Heart right ventricle (tissue), 16 donors: ENCODE measurements around the gene DTNB. TPM values are rescaled to one million over a fixed set of nuclear protein-coding genes. Genes with fewer than 3 reads are reported as not detected.

Source experiments
- ATAC-seq, 8 donors: fragments of 200-7000 bp; cut with Tn5 transposase; one replicate each; pipeline ENCODE4 v1.9.1; 2020; ENCODE audit warnings: mild to moderate bottlenecking in 8 of 8, moderate library complexity in 8 of 8, moderate number of reproducible peaks in 1 of 8
- DNase-seq, 2 donors: peaks; one replicate each; pipeline ENCODE4 v3.0.0-alpha.2; 2020
- H3K27ac ChIP-seq, 10 donors: fragments of 200-600 bp; sonication (generic) in 2 of 10; one replicate each; pipeline versions ENCODE4 v1.5.0 to v1.8.0; 2020 to 2022; ENCODE audit warnings: mild to moderate bottlenecking in 3 of 10
- H3K27me3 ChIP-seq, 7 donors: fragments of 200-600 bp; one replicate each; pipeline ENCODE4 v1.8.0; 2021 to 2022; ENCODE audit warnings: mild to moderate bottlenecking in 2 of 7
- H3K36me3 ChIP-seq, 9 donors: fragments of 200-600 bp; sonication (generic) in 1 of 9; one replicate each; pipeline versions ENCODE4 v1.5.0 to v1.8.0; 2020 to 2022; ENCODE audit warnings: mild to moderate bottlenecking in 2 of 9
- H3K4me1 ChIP-seq, 9 donors: fragments of 200-600 bp; sonication (generic) in 1 of 9; one replicate each; pipeline versions ENCODE4 v1.5.0 to v1.8.0; 2020 to 2022; ENCODE audit warnings: mild to moderate bottlenecking in 4 of 9
- H3K4me3 ChIP-seq, 10 donors: fragments of 200-600 bp; sonication (generic) in 2 of 10; one replicate each; pipeline versions ENCODE4 v1.5.0 to v1.8.0; 2020 to 2022; ENCODE audit warnings: mild to moderate bottlenecking in 7 of 10, moderate library complexity in 2 of 10
- H3K9me3 ChIP-seq, 11 donors: fragments of 200-600 bp in 10 of 11; sonication (generic) in 2 of 11; one replicate each; pipeline versions ENCODE4 v1.5.0 to v1.8.0; 2013 to 2022; ENCODE audit warnings: mild to moderate bottlenecking in 2 of 11, control low read depth in 1 of 11, moderate library complexity in 1 of 11
- WGBS, 2 donors: extraction: QIAGEN DNeasy Blood & Tissue Kit; methylation state at CpG; one replicate each; pipeline ENCODE4 v1.1.7; 2013; ENCODE audit warnings: inconsistent platforms in 1 of 2; 5-methylcytosine and 5-hydroxymethylcytosine counted together
- intact Hi-C, 10 donors: fragments of 100-400 bp; cut with DNase I; formaldehyde crosslinking; loops; one replicate each; pipeline versions ENCODE4 v1.11.1 to v1.14.2; 2022
- polyA plus RNA-seq, 2 donors: library from polyadenylated mRNA; stranded (reverse); fragments of 200-250 nt; gene quantifications; one replicate each; pipeline ENCODE4 v1.2.3, GENCODE V29; 2013
- total RNA-seq, 10 donors: library from RNA; stranded (reverse); fragmentation: NEBNext Ultra II Directional in 3 of 10; extraction: Animal tissue kit (Norgen Biotek cat#: 25700) in 3 of 10; gene quantifications; one replicate each; pipeline versions ENCODE4 v1.2.1 to v1.2.4, GENCODE V29; 2021 to 2023
- TF ChIP-seq, protein P1 (sequence below), 9 donors: fragments of 200-600 bp; sonication (generic) in 2 of 9; IDR thresholded peaks; one replicate each; pipeline versions ENCODE4 v1.5.0 to v1.8.0; 2021 to 2022; ENCODE audit warnings: antibody characterized with exemption in 9 of 9, mild to moderate bottlenecking in 5 of 9, moderate library complexity in 1 of 9
- donor health status: Arrhythmogenic right ventricular cardiomyopathy.
- donor health status: ischemic (EF 13 %, LVEDD 7.1; RV severe dilation, severe dysfunction).
- donor health status: healthy with polysubstance abuse.
- donor health status: DM: no; HTN: yes; CAD: no.
- donor health status: DM: no; HTN: no; CAD: no.
- donor health status: ischemic (EF 25% LVEDD 6.9; RV normal size, moderate dysfunction).
- donor health status: ischemic (EF 25% LVEDD 5.7; RV mildly dilated, moderate dysfunction).
- donor health status: healthy.
- donor health status: DM: yes; HTN: yes; CAD: no.
- donor health status: Ischemic cardiomyopathy.
- donor health status: ischemic (EF 35%, LVEDD 5.7; RV mildly dilated, moderate dysfunction).
- donor health status: nonischemic (EF 11% LVEDD 7.7; RV severe dilation, severe dysfunction).
- donor health status: DM: yes; HTN: yes; CAD: no.
- donor health status: PGD.
- donor health status: ischemic (EF 29% LVEDD 5.4; RV normal size, mild dysfunction).
- donor health status: nonischemic (EF 23%, LVEDD 6.1; RV moderate dilation, normal function).

DTNB gene
- total and polyA plus RNA-seq, 12 donors: 2.8 to 11.3 (median 7.8) TPM

DNA sequence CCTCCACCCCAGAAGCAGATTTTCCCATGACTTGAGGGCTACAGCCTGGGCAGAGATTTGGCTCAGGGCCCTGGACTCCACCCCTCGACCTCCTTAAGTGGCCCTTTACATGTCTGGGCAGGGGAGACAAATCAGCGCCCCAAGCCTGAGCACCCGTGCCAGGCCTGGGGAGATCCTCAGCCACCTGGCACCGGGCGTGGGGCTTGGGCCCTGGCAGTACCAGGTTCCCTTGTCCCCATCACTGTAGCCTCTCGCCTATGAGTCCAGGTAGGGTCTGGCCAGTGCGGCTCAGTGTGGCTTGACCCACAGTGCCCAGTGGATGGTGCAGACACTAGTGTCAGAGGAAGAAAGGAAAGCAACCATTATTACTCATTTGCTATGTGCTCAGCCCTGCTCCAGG is 309.6 kb downstream of the DTNB start:
- H3K27ac ChIP-seq: no peak overlapping the region
- no peaks in the 10 kb centered on the region for H3K9me3 ChIP-seq
- H3K36me3 ChIP-seq: no peaks in the 10 kb centered on the region
- ATAC-seq (no peak), DNase-seq (no peak)
- intact Hi-C loops: loop anchor here in 1 of 10 donors (5.0 kb wide), 1 partner anchor 159 kb away; no protein-coding TSS in a partner anchor
- peaks cover 0 to 18% (median 7%) of the 10 kb centered on the region in 9 donors for H3K4me1 ChIP-seq
- H3K27me3 ChIP-seq: no peaks in the 10 kb centered on the region
- TF ChIP-seq, protein P1, sequence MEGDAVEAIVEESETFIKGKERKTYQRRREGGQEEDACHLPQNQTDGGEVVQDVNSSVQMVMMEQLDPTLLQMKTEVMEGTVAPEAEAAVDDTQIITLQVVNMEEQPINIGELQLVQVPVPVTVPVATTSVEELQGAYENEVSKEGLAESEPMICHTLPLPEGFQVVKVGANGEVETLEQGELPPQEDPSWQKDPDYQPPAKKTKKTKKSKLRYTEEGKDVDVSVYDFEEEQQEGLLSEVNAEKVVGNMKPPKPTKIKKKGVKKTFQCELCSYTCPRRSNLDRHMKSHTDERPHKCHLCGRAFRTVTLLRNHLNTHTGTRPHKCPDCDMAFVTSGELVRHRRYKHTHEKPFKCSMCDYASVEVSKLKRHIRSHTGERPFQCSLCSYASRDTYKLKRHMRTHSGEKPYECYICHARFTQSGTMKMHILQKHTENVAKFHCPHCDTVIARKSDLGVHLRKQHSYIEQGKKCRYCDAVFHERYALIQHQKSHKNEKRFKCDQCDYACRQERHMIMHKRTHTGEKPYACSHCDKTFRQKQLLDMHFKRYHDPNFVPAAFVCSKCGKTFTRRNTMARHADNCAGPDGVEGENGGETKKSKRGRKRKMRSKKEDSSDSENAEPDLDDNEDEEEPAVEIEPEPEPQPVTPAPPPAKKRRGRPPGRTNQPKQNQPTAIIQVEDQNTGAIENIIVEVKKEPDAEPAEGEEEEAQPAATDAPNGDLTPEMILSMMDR (IDR thresholded peaks at IDR 0.05): no peak
- 89 to 94% methylated on average over 7 of the region's 7 CpGs for WGBS, 2 donors
- no peak overlapping the region for H3K4me3 ChIP-seq

DNA sequence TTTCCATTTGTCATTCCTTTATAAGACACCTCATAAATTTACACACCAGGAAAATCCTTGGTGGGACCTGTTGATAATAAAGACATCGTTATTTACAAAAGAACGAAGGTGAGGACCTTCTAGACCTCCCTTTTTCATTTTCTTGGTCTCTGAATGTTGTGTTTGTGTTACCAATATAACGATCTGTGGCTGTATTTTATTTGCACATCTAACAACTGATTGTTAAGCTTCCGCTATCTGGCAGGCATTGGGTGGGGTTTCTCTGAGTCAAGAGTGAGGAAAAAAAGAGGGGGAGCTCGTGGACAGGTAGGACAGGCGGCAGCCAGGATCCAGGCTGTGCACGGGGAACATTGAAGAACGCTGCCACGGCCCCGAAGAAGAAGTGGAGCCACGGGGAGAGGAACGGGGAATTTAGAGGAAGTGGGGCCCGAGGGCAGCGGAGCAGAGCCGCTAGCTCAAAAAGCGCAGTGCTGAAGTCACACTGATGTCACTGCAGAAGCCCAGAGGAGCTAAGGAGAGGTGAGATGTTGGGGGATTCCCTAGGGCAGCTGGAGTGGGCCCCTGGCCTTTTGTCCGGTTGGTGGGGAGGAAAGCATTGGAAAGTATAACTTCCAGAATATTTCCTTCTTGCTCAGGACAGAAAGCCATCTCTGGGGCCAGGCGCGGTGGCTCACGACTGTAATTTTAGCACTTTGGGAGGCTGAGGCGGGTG is 310.8 kb downstream of the DTNB start:
- ATAC-seq: peak in 6 of 8 donors; percentile 9 to 77 (median 42)
- Histone ChIP-seq H3K4me1 (peaks cover 0 to 18% (median 7%) of the 10 kb centered on the region in 9 donors), H3K27ac (peak overlapping the region in 9 of 10 donors; percentile 32 to 87 (median 71)), H3K4me3 (peak overlapping the region in 9 of 10 donors; percentile 4 to 56 (median 33)), H3K27me3 (no peaks in the 10 kb centered on the region), H3K36me3 (no peaks in the 10 kb centered on the region), H3K9me3 (no peaks in the 10 kb centered on the region)
- 54 to 65% methylated on average over 21 of the region's 21 CpGs for WGBS, 2 donors
- intact Hi-C loops: loop anchor here in 1 of 10 donors (5.0 kb wide), 1 partner anchor 160 kb away; no protein-coding TSS in a partner anchor
- TF ChIP-seq, protein P1 (IDR thresholded peaks at IDR 0.05): no peak
- peak in 1 of 2 donors; percentile 44 for DNase-seq

DNA sequence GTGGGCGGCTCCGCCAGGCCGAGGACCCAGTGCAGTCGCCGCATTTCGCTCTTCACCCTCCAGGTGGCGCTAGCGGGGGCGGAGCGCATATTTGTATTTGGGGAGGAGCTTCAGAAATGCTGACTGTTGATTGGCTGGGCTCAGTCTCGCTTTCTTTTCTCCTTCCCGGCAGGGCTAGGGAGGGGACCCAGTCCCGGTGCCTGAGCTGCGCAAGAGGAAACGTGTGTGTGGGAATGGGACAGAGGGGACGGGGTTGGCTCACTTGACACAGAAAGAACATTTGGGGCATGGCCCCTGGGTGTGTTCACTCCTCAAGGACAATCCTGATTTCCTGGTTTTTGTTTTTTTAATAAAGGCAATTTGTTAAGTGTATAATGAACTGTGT is 311.3 kb downstream of the DTNB start:
- Histone ChIP-seq H3K4me1 (peaks cover 0 to 18% (median 7%) of the 10 kb centered on the region in 9 donors), H3K9me3 (no peaks in the 10 kb centered on the region), H3K27ac (peak overlapping the region in 9 of 10 donors; percentile 32 to 87 (median 71)), H3K36me3 (no peaks in the 10 kb centered on the region), H3K27me3 (no peaks in the 10 kb centered on the region), H3K4me3 (peak overlapping the region in 9 of 10 donors; percentile 4 to 56 (median 33))
- TF ChIP-seq, protein P1 (IDR thresholded peaks at IDR 0.05): peak; percentile 97 to 100 (median 99)
- WGBS, 2 donors: 0 to 1% methylated on average over 16 of the region's 16 CpGs
- DNase-seq (peak; percentile 91 to 93), ATAC-seq (peak; percentile 96 to 99 (median 99))
- intact Hi-C loops: loop anchor here in 1 of 10 donors (5.0 kb wide), 1 partner anchor 160 kb away; no protein-coding TSS in a partner anchor

DNA sequence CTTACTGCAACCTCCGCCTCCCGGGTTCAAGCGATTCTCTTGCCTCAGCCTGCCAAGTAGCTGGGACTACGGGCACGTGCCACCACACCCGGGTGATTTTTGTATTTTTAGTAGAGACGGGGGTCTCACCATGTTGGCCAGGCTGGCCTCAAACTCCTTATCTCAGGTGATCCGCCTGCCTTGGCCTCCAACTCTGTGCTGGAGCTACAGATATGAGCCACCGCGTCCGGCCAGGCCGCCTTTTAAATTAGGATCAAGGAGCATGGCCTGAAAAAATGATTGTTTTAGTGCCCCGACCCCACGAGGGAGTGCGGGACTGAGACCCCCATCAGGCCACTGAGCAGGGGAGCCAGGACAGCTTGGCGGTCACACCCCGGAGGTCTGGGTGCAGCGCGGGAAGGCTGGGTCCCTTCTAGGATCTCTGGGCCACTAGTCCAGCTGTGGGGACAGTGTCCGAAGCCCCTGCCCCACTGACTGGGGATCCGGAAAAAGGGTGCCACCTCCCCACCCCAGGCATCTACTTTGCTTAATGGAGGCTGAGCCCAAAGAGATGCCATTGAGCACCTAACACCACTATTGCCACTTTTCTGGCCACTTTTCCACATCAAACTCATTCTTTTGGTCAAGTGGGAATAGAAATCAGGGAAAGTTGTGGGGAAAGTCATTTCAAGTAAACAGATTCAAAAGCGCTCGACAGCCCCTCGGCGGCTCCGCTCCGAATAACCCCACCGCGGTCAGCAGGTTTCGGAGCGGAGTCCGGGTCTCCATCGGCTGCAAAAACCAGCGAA is 311.9 kb downstream of the DTNB start:
- 57% methylated on average over 34 of the region's 34 CpGs for WGBS, 2 donors
- ATAC-seq (no peak), DNase-seq (no peak)
- no peaks in the 10 kb centered on the region for H3K36me3 ChIP-seq
- no peaks in the 10 kb centered on the region for H3K9me3 ChIP-seq
- intact Hi-C loops: loop anchor here in 1 of 10 donors (5.0 kb wide), 1 partner anchor 161 kb away; no protein-coding TSS in a partner anchor
- peaks cover 0 to 18% (median 7%) of the 10 kb centered on the region in 9 donors for H3K4me1 ChIP-seq
- no peaks in the 10 kb centered on the region for H3K27me3 ChIP-seq
- H3K4me3 ChIP-seq: peak overlapping the region in 8 of 10 donors; percentile 4 to 56 (median 39)
- peak overlapping the region in 5 of 10 donors; percentile 63 to 87 (median 77) for H3K27ac ChIP-seq
- TF ChIP-seq, protein P1 (IDR thresholded peaks at IDR 0.05): no peak
